ENCODE data around the gene STARD8.
"Not testable (repeated sequence)": the region's sequence is repeated elsewhere in the genome, so short reads cannot be mapped to it uniquely, and the experiment has no call there.

DNA sequence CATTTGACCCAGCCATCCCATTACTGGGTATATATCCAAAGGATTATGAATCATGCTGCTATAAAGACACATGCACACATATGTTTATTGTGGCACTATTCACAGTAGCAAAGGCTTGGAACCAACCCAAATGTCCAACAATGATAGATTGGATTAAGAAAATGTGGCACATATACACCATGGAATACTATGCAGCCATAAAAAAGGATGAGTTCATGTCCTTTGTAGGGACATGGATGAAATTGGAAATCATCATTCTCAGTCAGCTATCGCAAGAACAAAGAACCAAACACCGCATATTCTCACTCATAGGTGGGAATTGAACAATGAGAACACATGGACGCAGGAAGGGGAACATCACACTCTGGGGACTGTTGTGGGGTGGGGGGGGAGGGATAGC is 94.4 kb downstream of the STARD8 start:
- TF ChIP-seq, protein P1, sequence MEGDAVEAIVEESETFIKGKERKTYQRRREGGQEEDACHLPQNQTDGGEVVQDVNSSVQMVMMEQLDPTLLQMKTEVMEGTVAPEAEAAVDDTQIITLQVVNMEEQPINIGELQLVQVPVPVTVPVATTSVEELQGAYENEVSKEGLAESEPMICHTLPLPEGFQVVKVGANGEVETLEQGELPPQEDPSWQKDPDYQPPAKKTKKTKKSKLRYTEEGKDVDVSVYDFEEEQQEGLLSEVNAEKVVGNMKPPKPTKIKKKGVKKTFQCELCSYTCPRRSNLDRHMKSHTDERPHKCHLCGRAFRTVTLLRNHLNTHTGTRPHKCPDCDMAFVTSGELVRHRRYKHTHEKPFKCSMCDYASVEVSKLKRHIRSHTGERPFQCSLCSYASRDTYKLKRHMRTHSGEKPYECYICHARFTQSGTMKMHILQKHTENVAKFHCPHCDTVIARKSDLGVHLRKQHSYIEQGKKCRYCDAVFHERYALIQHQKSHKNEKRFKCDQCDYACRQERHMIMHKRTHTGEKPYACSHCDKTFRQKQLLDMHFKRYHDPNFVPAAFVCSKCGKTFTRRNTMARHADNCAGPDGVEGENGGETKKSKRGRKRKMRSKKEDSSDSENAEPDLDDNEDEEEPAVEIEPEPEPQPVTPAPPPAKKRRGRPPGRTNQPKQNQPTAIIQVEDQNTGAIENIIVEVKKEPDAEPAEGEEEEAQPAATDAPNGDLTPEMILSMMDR (IDR thresholded peaks at IDR 0.05), result not testable (repeated sequence)
- TF ChIP-seq, protein P2, sequence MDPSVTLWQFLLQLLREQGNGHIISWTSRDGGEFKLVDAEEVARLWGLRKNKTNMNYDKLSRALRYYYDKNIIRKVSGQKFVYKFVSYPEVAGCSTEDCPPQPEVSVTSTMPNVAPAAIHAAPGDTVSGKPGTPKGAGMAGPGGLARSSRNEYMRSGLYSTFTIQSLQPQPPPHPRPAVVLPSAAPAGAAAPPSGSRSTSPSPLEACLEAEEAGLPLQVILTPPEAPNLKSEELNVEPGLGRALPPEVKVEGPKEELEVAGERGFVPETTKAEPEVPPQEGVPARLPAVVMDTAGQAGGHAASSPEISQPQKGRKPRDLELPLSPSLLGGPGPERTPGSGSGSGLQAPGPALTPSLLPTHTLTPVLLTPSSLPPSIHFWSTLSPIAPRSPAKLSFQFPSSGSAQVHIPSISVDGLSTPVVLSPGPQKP (IDR thresholded peaks at IDR 0.05; ENCODE audit: low read depth, low read length), result not testable (repeated sequence)
- not testable (repeated sequence) for TF ChIP-seq CHD2 (IDR thresholded peaks at IDR 0.05; ENCODE audit: low read length, partially characterized antibody); FOSB (CRISPR knock-in tag; IDR thresholded peaks at IDR 0.05); GATA3 (IDR thresholded peaks at IDR 0.05; ENCODE audit: borderline replicate concordance); RAD21 (conservative IDR thresholded peaks at IDR 0.05 in 1 of 2, IDR thresholded peaks at IDR 0.05 in 1 of 2); ESRRA (IDR thresholded peaks at IDR 0.05; ENCODE audit: borderline replicate concordance, low read length); RNF2 (IDR thresholded peaks at IDR 0.05; ENCODE audit: borderline replicate concordance, low read depth)
- TF ChIP-seq, protein P3, sequence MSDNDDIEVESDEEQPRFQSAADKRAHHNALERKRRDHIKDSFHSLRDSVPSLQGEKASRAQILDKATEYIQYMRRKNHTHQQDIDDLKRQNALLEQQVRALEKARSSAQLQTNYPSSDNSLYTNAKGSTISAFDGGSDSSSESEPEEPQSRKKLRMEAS (IDR thresholded peaks at IDR 0.05), result not testable (repeated sequence)
- TF ChIP-seq, protein P4, sequence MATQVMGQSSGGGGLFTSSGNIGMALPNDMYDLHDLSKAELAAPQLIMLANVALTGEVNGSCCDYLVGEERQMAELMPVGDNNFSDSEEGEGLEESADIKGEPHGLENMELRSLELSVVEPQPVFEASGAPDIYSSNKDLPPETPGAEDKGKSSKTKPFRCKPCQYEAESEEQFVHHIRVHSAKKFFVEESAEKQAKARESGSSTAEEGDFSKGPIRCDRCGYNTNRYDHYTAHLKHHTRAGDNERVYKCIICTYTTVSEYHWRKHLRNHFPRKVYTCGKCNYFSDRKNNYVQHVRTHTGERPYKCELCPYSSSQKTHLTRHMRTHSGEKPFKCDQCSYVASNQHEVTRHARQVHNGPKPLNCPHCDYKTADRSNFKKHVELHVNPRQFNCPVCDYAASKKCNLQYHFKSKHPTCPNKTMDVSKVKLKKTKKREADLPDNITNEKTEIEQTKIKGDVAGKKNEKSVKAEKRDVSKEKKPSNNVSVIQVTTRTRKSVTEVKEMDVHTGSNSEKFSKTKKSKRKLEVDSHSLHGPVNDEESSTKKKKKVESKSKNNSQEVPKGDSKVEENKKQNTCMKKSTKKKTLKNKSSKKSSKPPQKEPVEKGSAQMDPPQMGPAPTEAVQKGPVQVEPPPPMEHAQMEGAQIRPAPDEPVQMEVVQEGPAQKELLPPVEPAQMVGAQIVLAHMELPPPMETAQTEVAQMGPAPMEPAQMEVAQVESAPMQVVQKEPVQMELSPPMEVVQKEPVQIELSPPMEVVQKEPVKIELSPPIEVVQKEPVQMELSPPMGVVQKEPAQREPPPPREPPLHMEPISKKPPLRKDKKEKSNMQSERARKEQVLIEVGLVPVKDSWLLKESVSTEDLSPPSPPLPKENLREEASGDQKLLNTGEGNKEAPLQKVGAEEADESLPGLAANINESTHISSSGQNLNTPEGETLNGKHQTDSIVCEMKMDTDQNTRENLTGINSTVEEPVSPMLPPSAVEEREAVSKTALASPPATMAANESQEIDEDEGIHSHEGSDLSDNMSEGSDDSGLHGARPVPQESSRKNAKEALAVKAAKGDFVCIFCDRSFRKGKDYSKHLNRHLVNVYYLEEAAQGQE (IDR thresholded peaks at IDR 0.05), result not testable (repeated sequence)

Measured in A549 (cell line).